ENCODE results near the gene TAF15.

TAF15 gene

DNA sequence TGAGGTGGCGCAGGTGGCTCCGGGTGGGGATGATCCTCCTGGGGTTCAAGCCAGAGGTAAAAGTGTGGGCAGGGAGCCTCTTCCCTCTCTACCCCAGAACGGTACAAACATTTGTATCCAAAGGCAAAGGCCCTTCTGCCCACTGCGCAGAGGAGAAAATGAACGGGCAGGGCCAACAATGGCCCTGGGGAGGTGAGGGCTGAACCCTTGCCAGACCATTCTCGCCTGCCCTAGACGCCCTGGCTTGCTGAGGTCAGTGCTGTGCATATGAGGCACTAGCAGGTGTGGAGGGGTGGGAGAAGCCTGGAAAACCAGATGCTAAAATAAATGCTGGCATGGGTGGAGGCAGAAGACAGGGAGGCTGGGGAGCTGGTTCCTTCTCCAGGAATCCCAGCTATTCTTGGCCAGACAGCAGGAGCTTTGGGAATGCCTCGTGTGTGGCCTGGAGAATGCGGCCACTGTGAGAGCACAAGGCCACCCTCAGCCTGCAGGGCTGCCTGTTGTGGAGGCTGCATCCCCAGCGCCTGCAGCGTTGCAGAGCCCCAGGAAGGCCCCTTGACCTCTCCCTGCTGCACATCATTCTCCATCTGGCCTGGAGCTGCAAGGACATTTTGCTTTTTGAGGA lies 44.1 kb upstream of the TAF15 start:
- CTCF ChIA-PET = interaction anchor here (0.7 to 4.7 kb wide), 3 partner anchors 29 to 44 kb away, joined by 3 to 71 read pairs (median 22); partner anchors contain the start of genes MMP28 and TAF15
- TF ChIP-seq, protein P1, sequence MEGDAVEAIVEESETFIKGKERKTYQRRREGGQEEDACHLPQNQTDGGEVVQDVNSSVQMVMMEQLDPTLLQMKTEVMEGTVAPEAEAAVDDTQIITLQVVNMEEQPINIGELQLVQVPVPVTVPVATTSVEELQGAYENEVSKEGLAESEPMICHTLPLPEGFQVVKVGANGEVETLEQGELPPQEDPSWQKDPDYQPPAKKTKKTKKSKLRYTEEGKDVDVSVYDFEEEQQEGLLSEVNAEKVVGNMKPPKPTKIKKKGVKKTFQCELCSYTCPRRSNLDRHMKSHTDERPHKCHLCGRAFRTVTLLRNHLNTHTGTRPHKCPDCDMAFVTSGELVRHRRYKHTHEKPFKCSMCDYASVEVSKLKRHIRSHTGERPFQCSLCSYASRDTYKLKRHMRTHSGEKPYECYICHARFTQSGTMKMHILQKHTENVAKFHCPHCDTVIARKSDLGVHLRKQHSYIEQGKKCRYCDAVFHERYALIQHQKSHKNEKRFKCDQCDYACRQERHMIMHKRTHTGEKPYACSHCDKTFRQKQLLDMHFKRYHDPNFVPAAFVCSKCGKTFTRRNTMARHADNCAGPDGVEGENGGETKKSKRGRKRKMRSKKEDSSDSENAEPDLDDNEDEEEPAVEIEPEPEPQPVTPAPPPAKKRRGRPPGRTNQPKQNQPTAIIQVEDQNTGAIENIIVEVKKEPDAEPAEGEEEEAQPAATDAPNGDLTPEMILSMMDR (conservative IDR thresholded peaks at IDR 0.05; ENCODE audit: low read depth) = no peak
- DNase-seq (ENCODE audit: low spot score) = no peak
- H3K27ac ChIP-seq = peak overlapping the region; percentile 37
- POLR2A ChIA-PET (ENCODE audit: low non-redundant PET) = no interaction called here

DNA sequence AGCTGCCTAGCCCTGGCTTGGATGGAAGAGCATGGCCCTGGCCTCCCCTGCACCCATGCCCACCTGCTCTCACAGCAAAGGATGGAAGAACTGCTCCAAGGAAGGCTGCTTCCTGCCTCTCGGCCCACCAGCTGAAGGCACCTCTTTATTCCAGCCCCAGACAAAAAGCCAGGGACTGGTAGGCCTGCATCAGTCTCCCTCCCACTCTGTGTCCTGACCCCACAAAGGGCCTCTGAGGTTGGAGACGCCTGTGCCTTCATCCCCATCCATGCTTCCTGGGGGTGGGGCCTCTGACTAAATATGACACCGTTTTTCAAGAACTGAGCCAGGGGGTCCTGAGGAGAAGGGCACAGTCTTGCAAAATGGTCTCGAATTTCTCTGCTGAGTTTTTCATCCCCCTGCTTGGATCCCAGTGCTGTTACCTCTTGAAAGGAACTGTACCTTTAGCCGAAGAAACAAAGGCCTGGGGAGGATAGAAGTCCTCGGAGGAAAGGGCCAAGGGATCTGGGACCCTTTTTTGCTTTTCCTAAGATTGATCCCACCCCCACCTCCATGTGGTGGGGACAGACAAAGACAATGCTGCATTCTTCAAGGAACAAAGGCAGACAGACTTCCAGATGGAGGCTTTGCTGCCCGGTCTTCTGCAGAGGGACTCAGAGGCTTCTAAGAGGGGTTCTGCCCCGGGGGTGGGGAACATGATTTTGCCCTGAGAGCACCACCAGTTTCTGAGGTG lies 43.4 kb upstream of the TAF15 start:
- no peak for DNase-seq (ENCODE audit: low spot score)
- CTCF ChIA-PET = interaction anchor here (0.6 to 4.7 kb wide), 5 partner anchors 11 to 43 kb away, joined by 3 to 71 read pairs (median 8); partner anchors contain the start of gene TAF15
- TF ChIP-seq, protein P1 (conservative IDR thresholded peaks at IDR 0.05; ENCODE audit: low read depth) = no peak
- peak overlapping the region; percentile 37 for H3K27ac ChIP-seq
- POLR2A ChIA-PET (ENCODE audit: low non-redundant PET) = no interaction called here

- ChIA-PET POLR2A (ENCODE audit: low non-redundant PET) (no interaction called here), CTCF (interaction anchor here (0.6 to 4.7 kb wide), 5 partner anchors 11 to 250 kb away, joined by 3 to 71 read pairs (median 8); partner anchors contain the start of gene TAF15)
- TF ChIP-seq, protein P1 (conservative IDR thresholded peaks at IDR 0.05; ENCODE audit: low read depth) = no peak
- DNase-seq (ENCODE audit: low spot score) = no peak
- H3K27ac ChIP-seq = no peak overlapping the region
Measured at GRCh38 chr17:35766489-35766877, 42.8 kb upstream of the TAF15 start.

DNA sequence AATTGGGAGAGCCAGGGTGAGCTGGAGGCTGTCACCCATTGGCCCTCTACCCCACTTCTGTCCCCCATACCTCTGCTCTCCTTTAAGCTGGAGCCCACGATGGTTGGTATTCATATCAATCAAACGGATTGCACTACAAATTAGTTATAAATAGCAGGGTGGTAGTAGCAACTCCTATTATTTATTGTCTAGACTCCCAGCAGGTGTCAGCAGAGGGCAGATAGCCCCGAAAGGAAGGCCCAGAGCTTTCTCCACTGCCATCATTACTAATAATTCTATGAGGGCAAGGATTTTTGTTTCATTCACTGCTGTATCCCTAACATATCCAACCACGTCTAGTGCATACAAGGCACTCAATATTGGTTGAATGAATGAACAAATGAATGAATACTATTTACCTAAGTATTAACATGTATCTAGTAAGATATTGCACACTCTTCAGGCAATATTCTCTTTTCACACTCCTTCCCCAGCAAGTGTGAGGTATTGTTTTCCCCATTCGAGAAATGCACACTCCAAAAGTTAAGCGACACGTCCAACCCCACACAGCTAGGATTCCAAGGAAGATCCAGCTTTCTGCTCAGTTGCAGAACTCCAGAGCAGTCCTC lies 42.3 kb upstream of the TAF15 start:
- POLR2A ChIA-PET (ENCODE audit: low non-redundant PET) = no interaction called here
- H3K27ac ChIP-seq = no peak overlapping the region
- peak; percentile 71 for DNase-seq (ENCODE audit: low spot score)
- TF ChIP-seq, protein P1 (conservative IDR thresholded peaks at IDR 0.05; ENCODE audit: low read depth) = peak; percentile 76
- CTCF ChIA-PET = interaction anchor here (0.5 to 4.7 kb wide), 11 partner anchors 10 to 250 kb away, joined by 3 to 71 read pairs (median 5); partner anchors contain the start of gene TAF15

GRCh38 chr17:35768797-35769196 lies 40.5 kb upstream of the TAF15 start:
- TF ChIP-seq, protein P1 (conservative IDR thresholded peaks at IDR 0.05; ENCODE audit: low read depth) = no peak
- ChIA-PET POLR2A (ENCODE audit: low non-redundant PET) (interaction anchor here (0.6 kb wide), 1 partner anchor 40 kb away, joined by 4 read pairs; the partner anchor contains the start of gene TAF15), CTCF (interaction anchor here (0.6 kb wide), 1 partner anchor 35 kb away, joined by 3 read pairs; no protein-coding TSS in a partner anchor)
- no peak for DNase-seq (ENCODE audit: low spot score)
- no peak overlapping the region for H3K27ac ChIP-seq

- TF ChIP-seq, protein P1 (conservative IDR thresholded peaks at IDR 0.05; ENCODE audit: low read depth) = peak; percentile 38; the same call in 1 of the 2 replicates
- ChIA-PET POLR2A (ENCODE audit: low non-redundant PET) (no interaction called here), CTCF (interaction anchor here (0.6 to 1.2 kb wide), 4 partner anchors 19 to 777 kb away, joined by 3 to 4 read pairs (median 4); partner anchors contain the start of gene TAF15)
- DNase-seq (ENCODE audit: low spot score) = no peak
- peak overlapping the region; percentile 15; the same call in 1 of the 2 replicates for H3K27ac ChIP-seq
Measured at GRCh38 chr17:35769895-35770486, 39.3 kb upstream of the TAF15 start.
